HepG2 (cell line): ENCODE results near the gene SLC12A5. TPM values are rescaled to one million over a fixed set of nuclear protein-coding genes. Genes with fewer than 3 reads are reported as not detected.
A peak's percentile ranks its signal among the peaks of the same experiment; 100 is the strongest.

ENCODE experiments used
- FOXP1 ChIP-seq, 2 experiments: fragments of 450-650 bp in 1 of 2; IDR thresholded peaks; 2 replicates each; pipeline ENCODE4 v1.6.1; 2017 to 2018; ENCODE audit warnings: antibody characterized with exemption in 1 of 2
- HMGXB4 ChIP-seq, 2 experiments: sonication (generic) in 1 of 2; formaldehyde crosslinking in 1 of 2; IDR thresholded peaks; 2 replicates each; pipeline versions ENCODE4 v1.4.0 to v1.6.1; 2018 to 2020; ENCODE audit warnings: missing genetic modification reagents in 2 of 2, borderline replicate concordance in 1 of 2, low read depth in 1 of 2, mild to moderate bottlenecking in 1 of 2, missing biosample characterization in 1 of 2
- MLXIP ChIP-seq: sonication (generic); formaldehyde crosslinking; IDR thresholded peaks from 2 replicates; pipeline ENCODE4 v1.9.0; 2021; ENCODE audit warnings: missing genetic modification reagents, borderline replicate concordance
- MXD3 ChIP-seq: IDR thresholded peaks from 2 replicates; pipeline ENCODE4 v1.6.1; 2016; ENCODE audit warnings: mild to moderate bottlenecking, missing biosample characterization, missing genetic modification reagents
- NKX3-1 ChIP-seq: sonication (generic); formaldehyde crosslinking; IDR thresholded peaks from 2 replicates; pipeline ENCODE4 v1.5.0; 2020; ENCODE audit warnings: missing genetic modification reagents
- SKIL ChIP-seq: sonication (generic); formaldehyde crosslinking; IDR thresholded peaks from 2 replicates; pipeline ENCODE4 v1.8.0; 2022; ENCODE audit warnings: missing genetic modification reagents, mild to moderate bottlenecking, moderate library complexity, borderline replicate concordance
- TOE1 ChIP-seq: sonication (generic); formaldehyde crosslinking; IDR thresholded peaks from 2 replicates; pipeline ENCODE4 v1.4.0; 2020; ENCODE audit warnings: mild to moderate bottlenecking, missing genetic modification reagents
- ZFP37 ChIP-seq: sonication (generic); formaldehyde crosslinking; IDR thresholded peaks from 2 replicates; pipeline ENCODE4 v1.4.0; 2020; ENCODE audit warnings: missing genetic modification reagents, borderline replicate concordance
- ZFY ChIP-seq: sonication (generic); formaldehyde crosslinking; IDR thresholded peaks from 2 replicates; pipeline ENCODE4 v1.4.0; 2020; ENCODE audit warnings: missing genetic modification reagents
- ZNF142 ChIP-seq: sonication (generic); formaldehyde crosslinking; IDR thresholded peaks from 2 replicates; pipeline ENCODE4 v1.4.0; 2020; ENCODE audit warnings: missing genetic modification reagents
- ZNF530 ChIP-seq: sonication (generic); formaldehyde crosslinking; IDR thresholded peaks from 2 replicates; pipeline ENCODE4 v1.5.0; 2020; ENCODE audit warnings: low read depth, mild to moderate bottlenecking, missing genetic modification reagents
- ZNF598 ChIP-seq: sonication (generic); formaldehyde crosslinking; IDR thresholded peaks from 2 replicates; pipeline ENCODE4 v1.5.1; 2020; ENCODE audit warnings: mild to moderate bottlenecking, missing genetic modification reagents, borderline replicate concordance
- polyA plus RNA-seq, 8 experiments: library from polyadenylated mRNA; depleted of rRNA in 3 of 8; stranded (reverse) in 7 of 8; unstranded in 1 of 8; fragments of >200 nt; fragmentation: Illumina TruSeq in 4 of 8; extraction: Trizol in 4 of 8; gene quantifications; 2 replicates each; pipeline versions ENCODE4 v1.2.1 to v1.2.3, GENCODE V29; 2011 to 2016; ENCODE audit warnings: low read depth in 4 of 8, missing spikeins in 1 of 8, mixed read lengths in 1 of 8; ENCODE audit not compliant: insufficient read depth in 1 of 8
- total RNA-seq, 5 experiments: library from RNA; depleted of rRNA; stranded (reverse); fragments of >200 nt; fragmentation: Illumina TruSeq; extraction: Trizol; gene quantifications; 2 replicates each; pipeline ENCODE4 v1.2.3, GENCODE V29; 2016; ENCODE audit warnings: low read depth in 1 of 5

SLC12A5 gene
- total and polyA plus RNA-seq, 2 of the 13 experiments (the other 11 are each of a cell fraction or from before 2014, with no cell fraction given), result 4.3 to 5.4 TPM

GRCh38 chr20:46089417-46090388 lies 60.7 kb downstream of the SLC12A5 start, which contains the start of gene NCOA5 (continued):
- peak; percentile 86; the same call in 1 of the 2 replicates for TF ChIP-seq MLXIP
- peak; percentile 69 for TF ChIP-seq ZFP37
- TF ChIP-seq ZNF530 (CRISPR knock-in tag), result peak; percentile 74
- peak; percentile 89; the same call in 1 of the 2 replicates for TF ChIP-seq ZNF598
- TF ChIP-seq TOE1 (CRISPR knock-in tag), result peak; percentile 92; the same call in 1 of the 2 replicates
- TF ChIP-seq NKX3-1, result no peak
- TF ChIP-seq MXD3 (CRISPR knock-in tag), result peak; percentile 86
- TF ChIP-seq SKIL (CRISPR knock-in tag), result no peak
- peak; percentile 100 for TF ChIP-seq ZFY (CRISPR knock-in tag)
- TF ChIP-seq HMGXB4 (CRISPR knock-in tag; IDR thresholded peaks at IDR 0.05; ENCODE audit: borderline replicate concordance in 1 of 2, low read depth in 1 of 2), result peak; percentile 99
- TF ChIP-seq ZNF142, result peak; percentile 92; the same call in 1 of the 2 replicates
- TF ChIP-seq FOXP1 (IDR thresholded peaks at IDR 0.05), result no peak
- TF ChIP-seq FOXP1 (CRISPR knock-in tag; IDR thresholded peaks at IDR 0.05), result peak; percentile 61; the same call in 1 of the 2 replicates
